Skin epidermis (tissue), 12 donors: ENCODE measurements around the gene MIAT.

Experiments used
- H3K27ac ChIP-seq, 21 experiments: fragments of 200-600 bp; sonication (generic) in 11 of 21; one replicate each; pipeline ENCODE4 v1.5.0; 2020; ENCODE audit warnings: mild to moderate bottlenecking in 3 of 21, inconsistent platforms in 2 of 21, moderate library complexity in 2 of 21
- H3K4me3 ChIP-seq, 7 experiments: fragments of 200-600 bp; sonication (generic) in 2 of 7; one replicate each; pipeline ENCODE4 v1.5.0; 2020; ENCODE audit warnings: inconsistent platforms in 2 of 7, mild to moderate bottlenecking in 2 of 7, moderate library complexity in 1 of 7

Gene MIAT

GRCh38 chr22:26713823-26714449, 56.5 kb downstream of the MIAT start:
- Histone ChIP-seq H3K4me3 (no peak overlapping the region), H3K27ac (no peak overlapping the region)

- H3K27ac ChIP-seq: no peak overlapping the region
- H3K4me3 ChIP-seq: no peak overlapping the region
These were observed 57.6 kb downstream of the MIAT start for GRCh38 chr22:26714971-26715370.

GRCh38 chr22:26715392-26715936, 58.1 kb downstream of the MIAT start:
- Histone ChIP-seq H3K27ac (no peak overlapping the region), H3K4me3 (no peak overlapping the region)

- no peak overlapping the region for H3K4me3 ChIP-seq
- no peak overlapping the region for H3K27ac ChIP-seq
These were observed 61.1 kb downstream of the MIAT start for GRCh38 chr22:26718488-26718887.

- Histone ChIP-seq H3K4me3 (no peak overlapping the region), H3K27ac (no peak overlapping the region)
These were observed 61.5 kb downstream of the MIAT start for GRCh38 chr22:26718905-26719304.

GRCh38 chr22:26722159-26722558, 64.8 kb downstream of the MIAT start:
- Histone ChIP-seq H3K27ac (no peak overlapping the region), H3K4me3 (no peak overlapping the region)

- H3K4me3 ChIP-seq: no peak overlapping the region
- H3K27ac ChIP-seq: no peak overlapping the region
These were observed 67.0 kb downstream of the MIAT start for GRCh38 chr22:26724414-26724813.

- no peak overlapping the region for H3K27ac ChIP-seq
- H3K4me3 ChIP-seq: no peak overlapping the region
These were observed 67.8 kb downstream of the MIAT start for GRCh38 chr22:26725012-26725676.
